ENCODE results near the gene VGF. TPM values are rescaled to one million over a fixed set of nuclear protein-coding genes. Genes with fewer than 3 reads are reported as not detected.

Gene VGF
- total RNA-seq, 1 experiment from 2014 or later: 0.74 TPM

Other genes starting within 250 kb of the VGF start
- gene MUC3A, start 216.0 kb downstream of the VGF start, total RNA-seq (2014; rRNA removed; shearing (Covaris generic); ENCODE audit: low replicate concordance): 0.20 TPM in 1 of 2 replicates, not detected in the other
- gene MUC12, start 196.0 kb downstream of the VGF start, total RNA-seq (2014; rRNA removed; shearing (Covaris generic); ENCODE audit: low replicate concordance): 1.3 TPM in 1 of 2 replicates, not detected in the other
- gene MUC17, start 145.5 kb downstream of the VGF start, total RNA-seq (2014; rRNA removed; shearing (Covaris generic); ENCODE audit: low replicate concordance): not detected in 2 replicates
- gene TRIM56, start 80.1 kb downstream of the VGF start, total RNA-seq (2014; rRNA removed; shearing (Covaris generic); ENCODE audit: low replicate concordance): 4.1 and 6.8 TPM in 2 replicates
- 36.7 and 42.4 TPM in 2 replicates for gene SERPINE1, start 38.5 kb downstream of the VGF start, total RNA-seq (2014; rRNA removed; shearing (Covaris generic); ENCODE audit: low replicate concordance)
- 296 and 312 TPM in 2 replicates for gene AP1S1, start 11.1 kb downstream of the VGF start, total RNA-seq (2014; rRNA removed; shearing (Covaris generic); ENCODE audit: low replicate concordance)
- not detected in 2 replicates for gene NAT16, start 14.7 kb upstream of the VGF start, total RNA-seq (2014; rRNA removed; shearing (Covaris generic); ENCODE audit: low replicate concordance)
- gene MOGAT3, start 35.5 kb upstream of the VGF start, total RNA-seq (2014; rRNA removed; shearing (Covaris generic); ENCODE audit: low replicate concordance): not detected in 2 replicates
- 33.6 and 68.2 TPM in 2 replicates for gene PLOD3, start 52.0 kb upstream of the VGF start, total RNA-seq (2014; rRNA removed; shearing (Covaris generic); ENCODE audit: low replicate concordance)
- 84.0 and 106 TPM in 2 replicates for gene ZNHIT1, start 52.6 kb upstream of the VGF start, total RNA-seq (2014; rRNA removed; shearing (Covaris generic); ENCODE audit: low replicate concordance)
- 0.81 and 0.93 TPM in 2 replicates for gene CLDN15, start 72.2 kb upstream of the VGF start, total RNA-seq (2014; rRNA removed; shearing (Covaris generic); ENCODE audit: low replicate concordance)
- gene FIS1, start 79.5 kb upstream of the VGF start, total RNA-seq (2014; rRNA removed; shearing (Covaris generic); ENCODE audit: low replicate concordance): 130 and 156 TPM in 2 replicates
- 36.6 and 58.1 TPM in 2 replicates for gene IFT22, start 156.2 kb upstream of the VGF start, total RNA-seq (2014; rRNA removed; shearing (Covaris generic); ENCODE audit: low replicate concordance)
- gene COL26A1, start 197.3 kb upstream of the VGF start, total RNA-seq (2014; rRNA removed; shearing (Covaris generic); ENCODE audit: low replicate concordance): 1.1 and 1.7 TPM in 2 replicates